Mucosa of stomach (tissue), 1 donor: ENCODE data around the gene PDLIM3.

Experiments used
- H3K27me3 ChIP-seq: one replicate; pipeline ENCODE4 v1.7.0; 2013; ENCODE audit warnings: mild to moderate bottlenecking, low read length; ENCODE audit not compliant: control insufficient read depth, insufficient read depth
- H3K36me3 ChIP-seq: one replicate; pipeline ENCODE4 v1.7.0; 2013; ENCODE audit warnings: low read length; ENCODE audit not compliant: control insufficient read depth, insufficient read depth
- H3K4me1 ChIP-seq: one replicate; pipeline ENCODE4 v1.7.0; 2013; ENCODE audit warnings: mild to moderate bottlenecking, low read length; ENCODE audit not compliant: control insufficient read depth, insufficient read depth
- H3K4me3 ChIP-seq: one replicate; pipeline ENCODE4 v1.7.0; 2013; ENCODE audit warnings: low read length
- H3K9ac ChIP-seq: one replicate; pipeline ENCODE4 v1.7.0; 2013; ENCODE audit warnings: mild to moderate bottlenecking, low read length, moderate library complexity
- H3K9me3 ChIP-seq: one replicate; pipeline ENCODE4 v1.7.0; 2013; ENCODE audit warnings: mild to moderate bottlenecking, low read length, moderate library complexity; ENCODE audit not compliant: control insufficient read depth
- donor health status: Pancreatic carcinoma.

The PDLIM3 gene, protein sequence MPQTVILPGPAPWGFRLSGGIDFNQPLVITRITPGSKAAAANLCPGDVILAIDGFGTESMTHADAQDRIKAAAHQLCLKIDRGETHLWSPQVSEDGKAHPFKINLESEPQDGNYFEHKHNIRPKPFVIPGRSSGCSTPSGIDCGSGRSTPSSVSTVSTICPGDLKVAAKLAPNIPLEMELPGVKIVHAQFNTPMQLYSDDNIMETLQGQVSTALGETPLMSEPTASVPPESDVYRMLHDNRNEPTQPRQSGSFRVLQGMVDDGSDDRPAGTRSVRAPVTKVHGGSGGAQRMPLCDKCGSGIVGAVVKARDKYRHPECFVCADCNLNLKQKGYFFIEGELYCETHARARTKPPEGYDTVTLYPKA

DNA sequence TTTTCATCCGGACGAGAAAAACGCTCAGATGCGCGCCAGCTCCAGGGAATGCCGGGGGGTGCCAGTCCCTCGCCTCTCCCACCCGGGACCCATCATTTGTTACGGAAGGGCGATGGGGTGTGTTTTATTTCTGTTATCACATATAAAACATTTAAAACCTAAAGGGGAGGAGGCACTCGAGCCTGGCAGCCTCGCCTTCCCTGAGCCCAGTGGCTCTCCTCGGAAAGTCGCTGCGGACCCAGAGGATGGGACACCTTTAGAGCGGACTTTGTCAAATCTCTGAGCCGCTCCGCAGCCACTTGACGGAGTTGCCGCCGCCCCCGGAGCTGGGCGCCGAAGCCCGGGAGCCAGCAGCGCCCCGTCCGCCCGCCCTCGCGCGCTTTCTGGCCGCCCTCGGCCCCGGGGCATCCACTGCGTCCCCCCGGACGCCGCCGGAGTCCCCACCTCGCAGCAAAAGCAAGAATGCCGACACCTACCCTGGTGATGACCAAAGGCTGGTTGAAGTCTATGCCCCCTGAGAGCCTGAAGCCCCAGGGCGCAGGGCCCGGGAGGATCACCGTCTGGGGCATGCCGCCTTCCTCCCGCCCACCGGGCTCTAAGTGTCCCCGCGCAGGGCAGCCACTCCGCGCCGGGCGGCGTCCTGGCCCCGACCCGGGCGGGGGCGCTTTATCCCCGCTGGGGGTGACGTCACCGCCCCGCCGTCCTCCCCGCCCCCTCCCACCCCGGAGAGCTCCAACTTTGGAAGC is at the start of gene PDLIM3:
Gene PDLIM3, minus strand, starts transcription at position 642 of the 746 bp plus-strand sequence. Its CDS starts 73 bp downstream, at position 569.
- no peaks in the 10 kb centered on the region for H3K36me3 ChIP-seq
- peak within 1 kb of the TSS; percentile 73 for H3K9ac ChIP-seq
- H3K27me3 ChIP-seq = peaks cover 47% of the 10 kb centered on the region

DNA sequence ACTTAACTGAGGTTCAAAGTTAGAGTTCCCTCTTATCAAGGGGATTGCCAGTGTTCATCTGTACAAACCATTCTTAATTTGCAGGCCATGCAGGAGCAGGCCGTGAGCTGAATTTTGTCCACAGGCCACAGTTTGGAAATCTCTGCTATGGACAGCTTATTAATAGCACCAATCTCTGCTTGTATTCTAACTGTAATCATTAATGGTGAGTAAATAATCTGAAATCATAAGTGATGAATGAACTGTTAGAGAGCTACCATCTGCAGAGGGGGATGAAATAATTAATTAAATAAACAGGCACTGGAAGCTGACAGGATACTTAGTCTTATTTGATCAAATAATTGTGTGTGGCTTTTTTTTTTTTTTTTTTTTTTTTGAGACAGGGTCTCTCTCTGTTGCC is 48.5 kb upstream of the PDLIM3 start:
- Histone ChIP-seq H3K9me3 (no peaks in the 10 kb centered on the region), H3K4me1 (no peaks in the 10 kb centered on the region), H3K9ac (no peak overlapping the region), H3K4me3 (no peak overlapping the region), H3K36me3 (no peaks in the 10 kb centered on the region), H3K27me3 (no peaks in the 10 kb centered on the region)

More for the DNA sequence above, at the start of gene PDLIM3:
- Histone ChIP-seq H3K4me1 (no peaks in the 10 kb centered on the region), H3K9me3 (no peaks in the 10 kb centered on the region), H3K4me3 (peak within 1 kb of the TSS; percentile 33)

DNA sequence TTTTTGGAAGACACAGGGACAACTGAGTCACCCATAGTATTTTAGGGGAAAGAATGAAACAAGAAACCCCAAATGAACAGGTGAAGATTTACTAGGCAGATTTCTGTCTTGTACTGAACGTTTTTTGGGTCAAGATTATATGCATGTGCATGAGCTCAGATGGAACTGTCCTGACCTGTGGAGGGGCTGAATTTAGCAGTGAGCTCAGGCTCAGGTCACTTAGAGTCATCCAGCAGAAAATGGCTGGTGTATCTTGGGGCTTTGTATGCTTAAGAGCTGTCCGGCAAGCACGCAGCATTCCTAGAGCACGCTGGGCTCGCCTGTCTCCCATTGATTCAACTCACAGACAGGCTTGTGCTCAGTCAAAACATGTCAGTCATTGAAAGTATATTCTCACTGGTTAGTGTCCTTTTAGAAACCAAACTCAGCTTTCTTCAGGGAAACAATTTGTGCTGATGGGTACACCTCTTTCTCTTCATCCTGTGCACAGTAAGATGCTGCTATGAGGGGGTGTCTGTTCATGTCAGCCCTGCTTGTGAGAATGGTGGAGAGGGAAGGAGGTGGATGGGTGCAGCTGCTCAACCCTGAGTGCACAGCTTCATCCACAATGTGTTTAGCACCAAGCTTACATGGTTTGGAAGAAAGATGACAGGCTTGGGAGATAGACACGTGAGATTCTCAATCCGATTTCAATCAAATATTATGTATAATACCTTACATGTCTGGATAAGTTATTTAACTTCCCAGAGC is 47.5 kb upstream of the PDLIM3 start:
- H3K9ac ChIP-seq = no peak overlapping the region

DNA sequence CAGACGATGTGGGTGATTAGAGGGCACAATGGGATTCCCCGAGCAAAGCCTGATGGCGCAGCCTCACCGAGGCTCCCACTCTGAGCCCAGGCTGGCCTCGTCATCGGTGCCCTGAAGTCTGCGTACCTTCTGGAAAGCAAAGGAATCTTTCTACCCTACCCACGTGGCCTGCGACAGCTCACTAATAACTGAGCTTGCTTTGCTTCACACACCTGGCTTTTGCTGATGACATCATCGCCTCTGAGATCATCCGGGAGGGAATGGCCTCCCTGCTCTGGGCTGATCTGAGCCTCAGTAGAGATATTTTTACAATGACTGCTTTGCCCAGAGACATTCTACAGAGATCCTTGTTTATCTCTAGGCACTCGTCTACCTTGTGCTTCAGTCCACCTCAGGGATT is 45.4 kb upstream of the PDLIM3 start:
- no peak overlapping the region for H3K4me3 ChIP-seq
- H3K9ac ChIP-seq = no peak overlapping the region
- no peaks in the 10 kb centered on the region for H3K4me1 ChIP-seq
- no peaks in the 10 kb centered on the region for H3K27me3 ChIP-seq
- H3K36me3 ChIP-seq = no peaks in the 10 kb centered on the region
- no peaks in the 10 kb centered on the region for H3K9me3 ChIP-seq

More for the DNA sequence above, 47.5 kb upstream of the PDLIM3 start:
- H3K36me3 ChIP-seq = no peaks in the 10 kb centered on the region
- H3K27me3 ChIP-seq = no peaks in the 10 kb centered on the region
- H3K9me3 ChIP-seq = no peaks in the 10 kb centered on the region
- H3K4me3 ChIP-seq = no peak overlapping the region
- H3K4me1 ChIP-seq = no peaks in the 10 kb centered on the region

DNA sequence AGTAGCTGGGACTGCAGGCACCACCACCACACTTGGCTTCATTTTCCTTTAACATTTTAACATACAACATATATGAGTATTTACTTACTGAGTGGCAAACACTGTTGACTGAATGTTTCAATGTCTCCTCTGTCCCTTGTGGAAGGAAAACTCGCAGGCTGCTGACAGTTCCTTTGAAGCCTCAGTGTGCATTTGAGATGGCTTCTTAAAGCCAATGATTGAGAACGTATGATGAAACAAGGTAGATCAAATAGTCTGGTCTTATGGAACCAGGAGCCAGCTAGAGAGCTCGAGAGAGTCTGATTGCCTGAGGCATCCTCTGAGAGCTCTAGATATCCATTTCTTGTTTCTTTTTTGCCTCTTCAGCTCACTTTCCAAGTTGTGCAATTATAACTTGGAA is 43.0 kb upstream of the PDLIM3 start:
- H3K27me3 ChIP-seq = no peaks in the 10 kb centered on the region
- H3K36me3 ChIP-seq = no peaks in the 10 kb centered on the region
- H3K9me3 ChIP-seq = no peaks in the 10 kb centered on the region
- H3K4me3 ChIP-seq = no peak overlapping the region
- H3K4me1 ChIP-seq = peaks cover 6% of the 10 kb centered on the region
- H3K9ac ChIP-seq = no peak overlapping the region

DNA sequence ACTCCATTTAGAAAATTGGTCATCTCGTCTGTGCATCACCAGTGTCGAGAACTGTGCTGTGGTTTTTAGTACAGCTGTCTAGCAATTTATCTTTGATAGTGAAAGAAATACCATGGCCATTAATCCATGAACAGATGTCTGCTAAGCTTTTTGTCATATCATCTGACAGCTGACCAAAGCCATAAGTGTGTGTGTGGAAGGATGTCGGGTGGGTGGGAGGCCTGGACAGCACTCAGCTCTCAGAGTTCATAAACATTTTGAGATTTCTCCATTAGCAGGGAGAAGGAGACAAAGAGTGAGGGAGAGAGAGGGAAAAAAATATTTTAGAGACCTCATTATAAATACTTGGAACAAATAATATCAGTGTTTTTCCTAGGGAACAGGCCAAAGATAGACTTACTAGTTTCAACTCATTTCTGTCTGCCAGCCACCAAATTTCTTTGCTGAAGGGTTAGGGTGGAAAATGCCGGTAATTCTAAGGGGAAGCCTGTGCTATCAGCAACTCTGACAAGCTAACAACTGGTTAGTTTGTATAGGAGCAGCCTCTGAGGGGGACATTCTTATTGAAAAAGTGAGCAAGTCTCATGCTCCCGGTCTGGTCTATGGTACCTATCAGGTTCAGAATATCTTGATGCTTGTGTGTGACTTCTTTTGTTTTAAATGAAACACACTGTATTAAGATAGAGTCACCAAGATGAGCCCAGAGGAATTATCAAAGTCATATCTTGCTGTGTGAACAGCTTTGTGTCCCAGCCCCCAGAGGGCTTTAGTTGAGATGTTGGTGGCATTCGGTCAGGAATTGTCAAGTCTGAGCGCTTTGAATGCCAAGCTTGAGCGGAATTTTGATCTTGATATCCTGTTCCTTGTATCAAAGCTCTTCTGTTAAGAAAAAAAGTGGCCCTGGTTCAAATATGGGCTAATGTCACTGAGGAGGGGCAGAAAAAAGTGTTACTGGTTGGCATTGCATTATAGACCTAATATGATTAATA is 41.9 kb upstream of the PDLIM3 start:
- Histone ChIP-seq H3K9ac (no peak overlapping the region), H3K4me1 (peaks cover 6% of the 10 kb centered on the region), H3K27me3 (no peaks in the 10 kb centered on the region), H3K36me3 (no peaks in the 10 kb centered on the region), H3K9me3 (no peaks in the 10 kb centered on the region), H3K4me3 (no peak overlapping the region)

DNA sequence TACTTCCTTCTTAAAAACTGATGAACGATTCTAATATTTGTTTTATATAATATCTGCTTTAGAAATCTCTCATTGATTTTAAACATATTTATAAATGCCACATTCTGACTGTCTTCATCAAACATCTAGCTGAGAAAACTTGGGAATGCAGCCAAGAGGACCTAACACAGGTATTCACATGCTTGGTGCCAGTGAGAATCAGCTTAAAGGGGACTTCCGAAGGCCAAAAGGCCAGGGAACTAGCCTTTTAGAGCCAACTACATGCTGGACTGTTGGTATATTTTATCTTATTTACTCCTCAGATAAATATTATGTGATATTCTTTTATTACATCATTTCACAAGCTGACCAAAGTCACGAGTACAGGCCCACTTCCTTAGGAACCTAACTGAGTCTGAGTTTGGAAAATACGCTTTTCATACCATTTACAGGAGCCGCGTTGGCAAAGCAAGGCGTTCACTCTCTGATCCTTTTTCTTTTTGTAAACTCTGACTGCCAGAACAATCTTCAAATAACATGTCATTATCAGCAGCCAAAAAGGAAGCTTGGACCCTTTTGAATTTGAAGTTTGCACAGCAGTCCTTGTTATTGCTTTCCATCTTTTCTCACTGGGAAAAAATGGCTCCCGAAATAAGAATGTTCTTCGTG is 41.1 kb upstream of the PDLIM3 start:
- H3K4me3 ChIP-seq = no peak overlapping the region
- H3K9ac ChIP-seq = no peak overlapping the region
- peaks cover 6% of the 10 kb centered on the region for H3K4me1 ChIP-seq
- no peaks in the 10 kb centered on the region for H3K36me3 ChIP-seq
- no peaks in the 10 kb centered on the region for H3K9me3 ChIP-seq
- no peaks in the 10 kb centered on the region for H3K27me3 ChIP-seq

DNA sequence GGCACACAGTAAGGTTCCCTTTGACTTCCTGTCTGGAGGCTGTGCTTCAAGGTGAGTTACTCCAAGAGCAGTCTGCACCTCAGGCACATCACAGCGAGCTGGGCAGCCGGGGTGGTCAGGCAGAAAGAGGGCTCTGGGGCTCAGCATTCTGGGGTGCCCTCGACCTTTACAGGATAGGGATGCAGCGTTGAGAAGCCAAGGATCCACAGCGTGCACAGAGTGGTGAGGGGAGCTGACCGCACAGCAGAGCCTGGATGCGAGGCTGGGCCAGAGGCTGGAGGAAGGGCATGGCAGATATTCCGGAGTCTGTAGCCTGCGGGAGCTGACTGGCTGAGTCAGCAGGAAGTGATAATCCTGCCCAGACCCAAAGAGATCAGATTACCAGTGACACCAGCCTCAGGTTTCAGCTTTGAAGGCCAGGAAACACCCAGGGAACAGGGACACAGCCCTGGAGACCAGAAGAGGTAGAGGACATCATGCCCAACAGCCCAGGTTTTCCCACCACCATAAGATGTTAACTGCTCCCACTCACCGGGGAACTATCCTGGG is 38.4 kb upstream of the PDLIM3 start:
- Histone ChIP-seq H3K36me3 (no peaks in the 10 kb centered on the region), H3K4me3 (no peak overlapping the region), H3K4me1 (peaks cover 6% of the 10 kb centered on the region), H3K9me3 (no peaks in the 10 kb centered on the region), H3K9ac (no peak overlapping the region), H3K27me3 (no peaks in the 10 kb centered on the region)

DNA sequence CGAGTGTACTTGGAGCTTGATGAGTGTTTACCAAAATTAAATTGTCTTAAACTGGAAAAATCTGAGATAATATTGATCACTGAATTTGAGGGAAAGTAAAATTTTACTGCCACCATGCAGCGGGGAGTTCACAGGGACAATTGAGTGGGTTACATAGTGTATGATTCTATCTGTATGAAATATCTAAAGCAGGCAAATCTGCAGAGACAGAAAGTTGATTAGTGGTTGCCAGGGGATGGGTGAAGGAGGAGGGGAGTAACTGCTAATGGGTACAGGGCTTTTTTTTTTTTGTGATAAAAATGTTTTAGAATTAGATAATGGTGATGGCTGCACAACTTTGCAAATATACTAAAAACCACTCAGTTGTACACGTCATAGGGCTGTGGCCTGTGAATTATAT is 35.4 kb upstream of the PDLIM3 start:
- no peaks in the 10 kb centered on the region for H3K36me3 ChIP-seq
- peaks cover 27% of the 10 kb centered on the region for H3K4me1 ChIP-seq
- no peak overlapping the region for H3K9ac ChIP-seq
- H3K27me3 ChIP-seq = no peaks in the 10 kb centered on the region
- no peak overlapping the region for H3K4me3 ChIP-seq
- H3K9me3 ChIP-seq = no peaks in the 10 kb centered on the region

DNA sequence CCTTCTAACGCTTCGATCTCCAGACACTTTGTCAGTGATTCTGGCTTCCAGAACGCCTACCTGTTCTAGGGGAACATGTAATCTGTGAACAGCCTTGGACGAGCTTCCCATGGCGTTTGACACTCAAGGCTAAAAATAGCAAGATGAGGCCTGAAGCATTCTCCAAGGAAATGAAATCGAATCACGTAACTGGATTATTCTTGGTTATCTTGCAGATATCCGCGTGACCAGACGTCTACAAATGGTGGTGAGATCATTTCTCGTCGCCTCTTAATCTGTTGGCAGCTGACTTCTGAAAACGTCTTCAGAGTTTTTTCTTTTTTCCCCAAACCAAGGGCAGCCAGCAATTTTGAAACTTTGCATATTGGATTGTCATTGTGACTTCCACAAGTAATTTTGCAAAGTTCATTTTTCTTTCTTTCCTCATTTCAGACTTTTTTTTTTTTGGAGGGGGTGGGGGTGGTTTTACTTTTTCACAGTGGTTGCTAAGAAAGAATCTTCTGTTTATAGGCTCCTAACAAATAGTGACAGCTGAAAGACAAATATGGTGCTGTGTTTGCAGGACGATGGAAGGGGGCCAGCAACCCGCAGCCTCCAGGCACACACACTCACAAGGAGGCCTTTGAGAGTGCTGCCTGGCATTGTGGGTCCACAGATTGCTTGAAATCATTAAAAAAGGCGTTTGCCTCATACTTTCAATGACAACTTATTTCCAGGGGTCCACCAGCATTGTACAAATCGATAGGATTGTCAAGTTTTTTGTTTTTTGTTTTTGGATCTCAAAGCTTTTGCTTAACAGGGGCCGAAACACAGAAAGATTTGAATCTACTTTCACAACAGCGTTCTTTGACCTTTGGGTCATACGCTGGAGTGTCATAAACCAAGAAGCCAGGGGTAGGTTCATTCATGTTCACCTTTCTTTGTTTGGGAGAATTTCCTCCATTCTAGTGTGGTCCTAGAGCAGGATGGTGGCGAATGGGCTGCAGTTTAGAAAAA is 32.4 kb upstream of the PDLIM3 start:
- Histone ChIP-seq H3K9me3 (no peaks in the 10 kb centered on the region), H3K36me3 (no peaks in the 10 kb centered on the region), H3K27me3 (no peaks in the 10 kb centered on the region), H3K9ac (no peak overlapping the region), H3K4me3 (no peak overlapping the region), H3K4me1 (peaks cover 21% of the 10 kb centered on the region)
